ENCODE results near the gene ENO3. TPM values are rescaled to one million over a fixed set of nuclear protein-coding genes. Genes with fewer than 3 reads are reported as not detected.

The ENO3 gene
- total and polyA plus RNA-seq, 11 donors = 253 to 1,459 (median 668) TPM

GRCh38 chr17:4939546-4939795, 11.4 kb upstream of the ENO3 start:
- TF ChIP-seq, protein P1, sequence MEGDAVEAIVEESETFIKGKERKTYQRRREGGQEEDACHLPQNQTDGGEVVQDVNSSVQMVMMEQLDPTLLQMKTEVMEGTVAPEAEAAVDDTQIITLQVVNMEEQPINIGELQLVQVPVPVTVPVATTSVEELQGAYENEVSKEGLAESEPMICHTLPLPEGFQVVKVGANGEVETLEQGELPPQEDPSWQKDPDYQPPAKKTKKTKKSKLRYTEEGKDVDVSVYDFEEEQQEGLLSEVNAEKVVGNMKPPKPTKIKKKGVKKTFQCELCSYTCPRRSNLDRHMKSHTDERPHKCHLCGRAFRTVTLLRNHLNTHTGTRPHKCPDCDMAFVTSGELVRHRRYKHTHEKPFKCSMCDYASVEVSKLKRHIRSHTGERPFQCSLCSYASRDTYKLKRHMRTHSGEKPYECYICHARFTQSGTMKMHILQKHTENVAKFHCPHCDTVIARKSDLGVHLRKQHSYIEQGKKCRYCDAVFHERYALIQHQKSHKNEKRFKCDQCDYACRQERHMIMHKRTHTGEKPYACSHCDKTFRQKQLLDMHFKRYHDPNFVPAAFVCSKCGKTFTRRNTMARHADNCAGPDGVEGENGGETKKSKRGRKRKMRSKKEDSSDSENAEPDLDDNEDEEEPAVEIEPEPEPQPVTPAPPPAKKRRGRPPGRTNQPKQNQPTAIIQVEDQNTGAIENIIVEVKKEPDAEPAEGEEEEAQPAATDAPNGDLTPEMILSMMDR (IDR thresholded peaks at IDR 0.05) = no peak
- TF ChIP-seq POLR2A (IDR thresholded peaks at IDR 0.05) = no peak
- ATAC-seq = peak in 1 of 4 donors; percentile 3
- WGBS, 4 donors = 0 to 1% (median 0%) methylated on average over 6 to 16 of the region's 16 CpGs

DNA sequence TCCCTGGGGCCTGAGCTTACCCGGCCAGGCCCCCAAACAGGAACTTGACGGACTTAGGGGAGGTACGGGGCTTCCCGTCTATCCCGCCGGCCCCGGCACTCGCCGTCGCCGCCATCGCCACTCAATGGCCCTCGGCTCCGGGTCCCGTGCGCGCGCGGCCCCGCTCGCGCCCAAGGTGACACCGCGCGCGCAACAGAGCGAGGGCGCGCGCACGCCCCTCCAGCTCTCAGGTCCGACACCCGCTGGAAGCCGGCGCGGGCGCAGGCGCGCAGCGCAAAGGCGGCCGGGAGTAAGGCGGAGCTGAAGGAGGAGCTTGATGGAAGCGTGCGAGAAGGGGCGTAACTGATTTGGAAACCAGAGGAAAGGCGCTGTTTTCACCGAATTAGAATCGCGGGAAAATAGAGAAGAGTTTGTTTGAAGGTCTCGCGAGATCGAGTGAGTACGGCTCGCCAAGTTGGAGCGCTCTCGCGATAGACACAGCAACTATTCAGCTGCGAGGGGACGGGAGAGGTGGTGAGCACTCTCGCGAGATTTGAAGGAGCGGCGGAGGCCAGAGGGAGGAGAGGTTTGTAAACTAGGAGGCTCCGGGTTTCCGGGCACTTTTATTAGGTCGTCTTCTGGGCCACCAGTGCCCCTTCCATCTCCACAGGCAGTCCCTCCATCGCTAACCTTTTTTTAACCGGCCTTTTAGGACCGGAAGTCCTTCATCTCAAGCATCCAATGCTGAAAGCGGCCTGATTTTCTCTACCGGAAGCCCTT, 10.9 kb upstream of the ENO3 start, which contains the start of the genes RNF167 and SLC25A11:
TSS of gene RNF167 (plus strand) at position 473 of the 759 bp plus-strand sequence. CDS start 642 bp downstream, outside the sequence.
TSS of gene SLC25A11 (minus strand) at position 251 of the 759 bp plus-strand sequence. CDS start at position 115, 136 bp downstream.
- ATAC-seq (peak; percentile 91 to 95 (median 94)), DNase-seq (peak; percentile 94 to 97 (median 95))
- peak in 1 of 2 donors; percentile 86 for TF ChIP-seq POLR2A (IDR thresholded peaks at IDR 0.05)
- TF ChIP-seq, protein P1 (IDR thresholded peaks at IDR 0.05) = peak in 2 of 12 donors; percentile 6 to 10
- no peaks in the 10 kb centered on the region for H3K9me3 ChIP-seq
- H3K27ac ChIP-seq = peak within 1 kb of the TSS; percentile 91 to 100 (median 97)
- H3K4me3 ChIP-seq = peak within 1 kb of the TSS; percentile 76 to 98 (median 88)
- peaks cover 0 to 68% (median 53%) of the 10 kb centered on the region in 9 donors for H3K36me3 ChIP-seq
- no peaks in the 10 kb centered on the region for H3K27me3 ChIP-seq
- WGBS, 4 donors = 0% methylated on average over 48 to 72 of the region's 72 CpGs
- intact Hi-C loops (cut with DNase I) = loop anchor here in 8 of 10 donors (1.0 to 10.0 kb wide), 9 partner anchors 8 to 57 kb away; partner anchors contain the start of genes INCA1 (in 5 of the 8), KIF1C (in 5 of the 8), CAMTA2 (in 3 of the 8) and PFN1 (in 2 of the 8)
- peaks cover 11 to 56% (median 33%) of the 10 kb centered on the region in 12 donors for H3K4me1 ChIP-seq

More at GRCh38 chr17:4939546-4939795, 11.4 kb upstream of the ENO3 start:
- H3K27ac ChIP-seq = peak overlapping the region; percentile 78 to 100 (median 97)
- H3K9me3 ChIP-seq = no peaks in the 10 kb centered on the region
- H3K4me1 ChIP-seq = peaks cover 9 to 55% (median 32%) of the 10 kb centered on the region in 12 donors
- peaks cover 0 to 63% (median 48%) of the 10 kb centered on the region in 9 donors for H3K36me3 ChIP-seq
- no peaks in the 10 kb centered on the region for H3K27me3 ChIP-seq
- DNase-seq = peak in 2 of 5 donors; percentile 56 to 79
- intact Hi-C loops (cut with DNase I) = loop anchor here in 5 of 10 donors (5.0 to 10.0 kb wide), 5 partner anchors 33 to 58 kb away; partner anchors contain the start of genes CAMTA2 (in 3 of the 5), INCA1 (in 1 of the 5) and KIF1C (in 1 of the 5)
- H3K4me3 ChIP-seq = peak overlapping the region; percentile 76 to 98 (median 88)

DNA sequence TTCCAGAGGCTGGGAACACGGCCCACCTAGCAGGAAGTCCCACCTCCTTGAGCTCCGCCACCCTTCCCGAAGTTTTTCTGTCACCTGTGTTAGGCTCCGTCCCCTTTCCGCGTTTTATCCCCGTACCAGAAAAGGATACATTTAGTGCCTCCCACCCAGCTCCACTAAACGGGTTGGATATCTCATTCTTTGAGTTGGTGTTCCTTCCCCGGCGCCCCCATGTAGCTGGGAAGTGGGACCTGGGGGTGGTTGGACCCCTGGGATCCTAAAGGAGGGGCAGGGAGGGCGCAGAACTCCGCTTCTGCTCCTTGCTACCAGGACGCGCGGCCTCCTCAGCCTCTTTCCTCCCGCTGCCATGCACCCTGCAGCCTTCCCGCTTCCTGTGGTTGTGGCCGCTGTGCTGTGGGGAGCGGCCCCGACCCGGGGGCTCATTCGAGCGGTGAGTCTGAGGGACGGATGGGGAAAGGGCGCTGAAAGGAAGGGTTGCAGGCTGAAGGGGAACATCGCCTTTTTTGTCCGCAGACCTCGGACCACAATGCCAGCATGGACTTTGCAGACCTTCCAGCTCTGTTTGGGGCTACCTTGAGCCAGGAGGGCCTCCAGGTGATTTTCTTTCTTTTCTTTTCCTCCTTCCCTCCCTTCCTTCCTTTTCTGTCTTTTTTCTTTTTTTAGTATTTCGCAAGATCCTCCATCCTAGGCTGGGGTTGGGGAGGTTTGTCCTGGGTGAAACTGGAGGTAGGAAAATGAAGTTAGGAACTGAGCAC, 10.2 kb upstream of the ENO3 start:
- 1% methylated on average over 29 of the region's 29 CpGs for WGBS, 4 donors
- intact Hi-C loops (cut with DNase I) = loop anchor here in 4 of 10 donors (1.0 to 5.0 kb wide), 5 partner anchors 8 to 57 kb away; partner anchors contain the start of genes INCA1 (in 4 of the 4), KIF1C (in 4 of the 4), PFN1 (in 2 of the 4) and SPAG7 (in 1 of the 4)
- ATAC-seq = peak; percentile 60 to 86 (median 79)
- peak overlapping the region; percentile 91 to 100 (median 97) for H3K27ac ChIP-seq
- H3K4me3 ChIP-seq = peak overlapping the region; percentile 76 to 98 (median 88)
- peak in 3 of 5 donors; percentile 82 to 85 (median 83) for DNase-seq
- H3K4me1 ChIP-seq = peaks cover 18 to 64% (median 41%) of the 10 kb centered on the region in 12 donors
- H3K36me3 ChIP-seq = peaks cover 0 to 71% (median 61%) of the 10 kb centered on the region in 9 donors
- TF ChIP-seq, protein P1 (IDR thresholded peaks at IDR 0.05) = no peak
- TF ChIP-seq POLR2A (IDR thresholded peaks at IDR 0.05) = no peak
- no peaks in the 10 kb centered on the region for H3K9me3 ChIP-seq
- H3K27me3 ChIP-seq = no peaks in the 10 kb centered on the region
